ENCODE results near the gene DPYSL5.

Gene DPYSL5

GRCh38 chr2:26993768-26994167, 145.8 kb downstream of the DPYSL5 start:
- no peak for DNase-seq (ENCODE audit: low read depth)

- no peak for DNase-seq (ENCODE audit: low read depth)
These were observed 147.1 kb downstream of the DPYSL5 start for GRCh38 chr2:26994983-26995382.

- no peak for DNase-seq (ENCODE audit: low read depth)
These were observed 149.5 kb downstream of the DPYSL5 start for GRCh38 chr2:26997394-26997793.

GRCh38 chr2:26998323-26998722, 150.4 kb downstream of the DPYSL5 start:
- no peak for DNase-seq (ENCODE audit: low read depth)

Data from GM04504 (cell line).